Measurements from ENCODE around the gene LSM3.

LSM3 gene

DNA sequence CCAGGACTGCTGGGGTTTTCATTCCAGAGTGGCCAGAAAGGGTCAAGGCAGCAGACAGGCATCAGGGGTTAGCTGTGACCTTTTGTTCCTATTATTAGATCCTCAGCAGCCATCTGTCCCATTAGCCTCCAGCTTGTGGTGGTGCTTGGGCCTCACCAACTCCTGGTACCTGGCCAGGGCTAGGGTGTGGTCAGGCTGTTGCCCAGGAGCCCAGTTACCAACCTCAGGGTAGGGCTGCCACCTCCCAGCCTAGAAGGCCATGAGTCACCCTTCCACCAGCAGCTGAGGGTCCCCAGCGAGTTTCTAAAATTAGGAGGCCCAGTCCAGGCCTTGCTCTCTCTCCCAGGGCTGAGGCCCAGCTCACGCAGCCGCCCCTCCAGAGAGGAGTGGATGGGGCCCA, 41.6 kb upstream of the LSM3 start:
- Histone ChIP-seq H3K27me3 (ENCODE audit: insufficient read depth, low read depth, severe bottlenecking) (no peaks in the 10 kb centered on the region), H3K36me3 (peaks cover 60% of the 10 kb centered on the region), H3K27ac (no peak overlapping the region), H3K4me3 (ENCODE audit: low read depth, low read length) (no peak overlapping the region), H3K9me3 (ENCODE audit: severe bottlenecking) (no peaks in the 10 kb centered on the region)
- TF ChIP-seq, protein P1, sequence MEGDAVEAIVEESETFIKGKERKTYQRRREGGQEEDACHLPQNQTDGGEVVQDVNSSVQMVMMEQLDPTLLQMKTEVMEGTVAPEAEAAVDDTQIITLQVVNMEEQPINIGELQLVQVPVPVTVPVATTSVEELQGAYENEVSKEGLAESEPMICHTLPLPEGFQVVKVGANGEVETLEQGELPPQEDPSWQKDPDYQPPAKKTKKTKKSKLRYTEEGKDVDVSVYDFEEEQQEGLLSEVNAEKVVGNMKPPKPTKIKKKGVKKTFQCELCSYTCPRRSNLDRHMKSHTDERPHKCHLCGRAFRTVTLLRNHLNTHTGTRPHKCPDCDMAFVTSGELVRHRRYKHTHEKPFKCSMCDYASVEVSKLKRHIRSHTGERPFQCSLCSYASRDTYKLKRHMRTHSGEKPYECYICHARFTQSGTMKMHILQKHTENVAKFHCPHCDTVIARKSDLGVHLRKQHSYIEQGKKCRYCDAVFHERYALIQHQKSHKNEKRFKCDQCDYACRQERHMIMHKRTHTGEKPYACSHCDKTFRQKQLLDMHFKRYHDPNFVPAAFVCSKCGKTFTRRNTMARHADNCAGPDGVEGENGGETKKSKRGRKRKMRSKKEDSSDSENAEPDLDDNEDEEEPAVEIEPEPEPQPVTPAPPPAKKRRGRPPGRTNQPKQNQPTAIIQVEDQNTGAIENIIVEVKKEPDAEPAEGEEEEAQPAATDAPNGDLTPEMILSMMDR (IDR thresholded peaks at IDR 0.05; ENCODE audit: low read depth, low read length) = no peak
- no peak for DNase-seq

DNA sequence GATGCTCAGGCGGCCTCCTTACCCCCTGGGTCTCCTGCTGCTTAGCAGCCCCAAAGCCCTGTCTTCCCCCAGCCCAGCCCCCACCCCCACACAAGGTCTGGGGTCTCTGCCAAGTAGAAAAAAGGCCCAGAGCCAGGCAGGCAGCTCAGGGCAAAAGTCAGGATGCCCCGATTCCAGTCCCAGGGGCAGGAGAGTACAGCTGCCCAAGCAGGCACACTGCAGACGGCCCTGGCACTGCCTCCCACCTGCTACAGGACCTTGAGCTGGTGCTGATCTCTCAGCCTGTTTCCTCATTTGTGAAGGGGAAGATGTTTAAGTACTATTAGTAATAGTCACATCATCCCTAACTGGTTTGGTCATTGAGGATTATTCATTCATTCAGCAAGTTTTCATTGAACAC, 41.2 kb upstream of the LSM3 start:
- TF ChIP-seq, protein P1 (IDR thresholded peaks at IDR 0.05; ENCODE audit: low read depth, low read length) = no peak
- Histone ChIP-seq H3K4me3 (ENCODE audit: low read depth, low read length) (no peak overlapping the region), H3K36me3 (peaks cover 60% of the 10 kb centered on the region), H3K27me3 (ENCODE audit: insufficient read depth, low read depth, severe bottlenecking) (no peaks in the 10 kb centered on the region), H3K9me3 (ENCODE audit: severe bottlenecking) (no peaks in the 10 kb centered on the region), H3K27ac (no peak overlapping the region)
- no peak for DNase-seq

DNA sequence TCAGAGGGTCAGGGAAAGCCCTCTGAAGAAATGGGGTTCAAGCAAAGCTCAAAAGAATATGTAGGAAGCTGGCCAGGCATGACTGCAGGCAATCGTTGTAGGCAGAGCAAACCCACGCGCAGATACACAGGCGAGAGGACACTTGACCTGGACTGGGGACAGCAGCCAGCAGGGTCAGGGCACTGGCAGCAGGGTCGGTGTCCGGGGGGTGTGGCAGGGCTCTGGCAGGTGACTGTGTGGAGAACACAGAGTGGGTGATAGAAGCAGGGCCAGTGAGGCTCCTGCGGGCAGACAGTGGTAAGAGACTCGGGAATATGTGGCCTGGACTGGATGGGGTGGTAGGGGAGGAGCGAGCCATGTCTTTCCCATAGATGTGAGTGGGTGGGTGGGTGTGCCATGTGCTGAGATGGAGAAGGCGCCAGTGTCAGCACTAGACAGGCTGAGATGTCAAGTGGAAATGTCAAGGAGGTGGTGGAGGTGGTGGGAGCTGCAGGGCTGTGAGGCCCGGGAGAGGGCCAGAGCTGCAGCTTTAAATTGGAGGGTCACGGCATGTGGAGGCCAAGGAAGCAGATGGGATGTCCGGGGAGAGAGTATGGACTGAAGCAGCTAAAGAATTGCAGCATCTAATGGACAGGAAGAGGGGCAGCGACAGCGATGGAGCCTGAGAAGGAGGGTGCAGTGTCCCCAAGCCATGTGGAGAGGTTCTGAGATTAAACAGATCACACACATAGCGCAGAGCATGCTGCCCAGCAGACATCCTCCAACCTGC, 40.3 kb upstream of the LSM3 start:
- H3K27ac ChIP-seq = no peak overlapping the region
- H3K4me3 ChIP-seq (ENCODE audit: low read depth, low read length) = no peak overlapping the region
- TF ChIP-seq, protein P1 (IDR thresholded peaks at IDR 0.05; ENCODE audit: low read depth, low read length) = no peak
- DNase-seq = no peak
- H3K36me3 ChIP-seq = peaks cover 53% of the 10 kb centered on the region
- H3K27me3 ChIP-seq (ENCODE audit: insufficient read depth, low read depth, severe bottlenecking) = no peaks in the 10 kb centered on the region
- H3K9me3 ChIP-seq (ENCODE audit: severe bottlenecking) = no peaks in the 10 kb centered on the region

DNA sequence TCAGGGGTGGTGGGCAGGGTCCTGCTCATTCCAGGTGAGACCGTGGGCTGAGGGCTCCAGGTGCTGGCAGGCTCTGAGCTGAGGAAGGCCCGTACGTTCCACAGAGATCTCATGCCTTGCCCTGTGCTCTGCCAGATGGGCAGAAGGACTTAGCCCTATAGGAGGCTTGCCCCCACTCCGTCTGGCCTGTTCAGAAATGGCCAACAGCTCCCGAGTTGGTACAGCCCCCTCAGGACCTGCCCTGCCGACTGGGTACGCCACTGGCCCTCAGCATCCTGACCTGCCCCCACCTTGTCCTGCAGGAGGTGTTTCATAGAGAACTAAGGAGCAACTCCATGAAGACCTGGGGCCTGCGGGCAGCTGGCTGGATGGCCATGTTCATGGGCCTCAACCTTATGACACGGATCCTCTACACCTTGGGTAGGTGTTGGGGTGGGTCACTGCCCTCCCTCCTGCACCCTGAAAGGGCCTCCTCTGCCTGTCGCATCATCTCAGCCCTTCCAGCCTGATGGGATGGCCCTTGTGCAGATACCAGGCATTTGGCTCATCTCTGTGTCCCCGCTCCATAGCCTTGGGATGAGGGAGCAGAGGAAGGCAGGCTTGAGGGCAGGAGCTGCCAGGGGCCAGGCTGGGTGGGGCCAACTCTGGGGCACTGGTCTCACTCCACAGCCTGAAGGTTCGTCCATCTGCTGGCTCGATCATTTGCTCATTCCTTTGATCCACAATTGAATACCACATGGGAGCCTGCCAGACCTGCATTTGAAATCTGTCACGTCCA, 39.5 kb upstream of the LSM3 start:
- DNase-seq = no peak
- H3K4me3 ChIP-seq (ENCODE audit: low read depth, low read length) = no peak overlapping the region
- TF ChIP-seq, protein P1 (IDR thresholded peaks at IDR 0.05; ENCODE audit: low read depth, low read length) = no peak
- no peak overlapping the region for H3K27ac ChIP-seq
- H3K36me3 ChIP-seq = peaks cover 50% of the 10 kb centered on the region
- no peaks in the 10 kb centered on the region for H3K9me3 ChIP-seq (ENCODE audit: severe bottlenecking)
- no peaks in the 10 kb centered on the region for H3K27me3 ChIP-seq (ENCODE audit: insufficient read depth, low read depth, severe bottlenecking)

DNA sequence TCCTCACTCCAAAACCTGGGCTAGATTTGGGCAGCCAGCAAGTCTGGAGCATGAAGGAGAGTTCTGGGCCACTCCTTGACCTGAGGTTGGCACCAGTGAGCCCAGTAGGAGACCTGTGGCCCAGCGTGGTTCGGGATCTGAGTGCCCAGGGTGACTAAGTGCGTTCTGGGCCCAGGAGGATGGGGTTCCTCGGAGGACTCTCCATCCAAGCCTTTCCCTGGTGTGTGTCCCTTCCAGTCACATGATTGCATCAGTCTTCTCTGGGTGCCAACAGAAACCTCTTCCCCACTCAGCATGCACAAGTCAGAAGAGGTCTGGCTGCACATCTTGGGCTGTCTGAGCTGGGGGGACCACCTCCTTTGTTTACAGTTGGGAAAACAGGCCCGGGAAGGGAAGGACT, 38.8 kb upstream of the LSM3 start:
- no peak overlapping the region for H3K27ac ChIP-seq
- H3K9me3 ChIP-seq (ENCODE audit: severe bottlenecking) = no peaks in the 10 kb centered on the region
- no peak for DNase-seq
- H3K4me3 ChIP-seq (ENCODE audit: low read depth, low read length) = no peak overlapping the region
- TF ChIP-seq, protein P1 (IDR thresholded peaks at IDR 0.05; ENCODE audit: low read depth, low read length) = no peak
- H3K27me3 ChIP-seq (ENCODE audit: insufficient read depth, low read depth, severe bottlenecking) = no peaks in the 10 kb centered on the region
- H3K36me3 ChIP-seq = peaks cover 51% of the 10 kb centered on the region

Data from WERI-Rb-1 (cell line).